Activated CD8-positive, alpha-beta memory T cell treated with anti-CD3 and anti-CD28 coated beads, Interleukin-2, amount 50 U/mL, for 48 hours (primary cell): ENCODE data around the gene PRKN.

ENCODE experiments used
- DNase-seq: peaks from one replicate; pipeline ENCODE4 v3.0.0-alpha.2; 2020

The PRKN gene

GRCh38 chr6:162273986-162274385 lies 453.6 kb downstream of the PRKN start:
- no peak for DNase-seq

DNA sequence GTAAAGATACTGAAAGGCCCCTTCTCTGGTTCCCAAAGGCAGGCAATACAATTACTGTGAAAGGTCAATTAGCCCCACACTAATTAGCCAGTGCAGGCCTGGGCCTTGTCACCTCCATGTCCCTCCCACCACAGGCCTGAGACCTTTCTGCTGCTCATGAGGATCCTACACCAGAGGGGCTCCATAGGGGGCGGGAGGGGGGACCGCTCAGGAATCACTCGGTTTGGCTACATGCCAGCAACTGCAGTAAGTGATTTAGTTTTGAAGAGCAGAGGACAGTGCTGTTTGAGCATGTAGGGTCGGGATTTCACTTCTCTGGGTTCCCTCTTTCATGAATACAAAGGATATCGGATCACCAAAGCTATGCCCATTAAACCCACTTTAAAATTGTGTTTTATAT lies 455.6 kb downstream of the PRKN start:
- DNase-seq, result no peak

DNA sequence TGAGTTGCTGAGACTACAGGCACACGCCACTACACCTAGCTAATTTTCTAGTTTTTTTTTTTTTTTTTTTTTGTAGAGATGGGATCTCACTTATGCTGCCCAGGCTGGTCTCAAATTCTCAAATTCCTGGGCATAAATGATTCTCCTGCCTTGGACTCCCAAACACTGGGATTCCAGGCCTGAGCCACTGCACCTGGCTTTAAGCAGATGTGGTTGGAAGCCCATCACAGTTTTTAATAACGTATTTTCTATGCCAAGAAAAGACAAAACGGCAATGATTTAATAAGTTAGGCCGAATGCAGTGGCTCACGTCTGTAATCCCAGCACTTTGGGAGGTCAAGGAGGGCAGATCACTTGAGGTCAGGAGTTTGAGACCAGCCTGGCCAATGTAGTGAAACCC lies 456.6 kb downstream of the PRKN start:
- DNase-seq, result no peak

- DNase-seq, result no peak
Measured at GRCh38 chr6:162267641-162268040, 459.9 kb downstream of the PRKN start.

GRCh38 chr6:162267126-162267525 lies 460.4 kb downstream of the PRKN start:
- DNase-seq, result no peak

DNA sequence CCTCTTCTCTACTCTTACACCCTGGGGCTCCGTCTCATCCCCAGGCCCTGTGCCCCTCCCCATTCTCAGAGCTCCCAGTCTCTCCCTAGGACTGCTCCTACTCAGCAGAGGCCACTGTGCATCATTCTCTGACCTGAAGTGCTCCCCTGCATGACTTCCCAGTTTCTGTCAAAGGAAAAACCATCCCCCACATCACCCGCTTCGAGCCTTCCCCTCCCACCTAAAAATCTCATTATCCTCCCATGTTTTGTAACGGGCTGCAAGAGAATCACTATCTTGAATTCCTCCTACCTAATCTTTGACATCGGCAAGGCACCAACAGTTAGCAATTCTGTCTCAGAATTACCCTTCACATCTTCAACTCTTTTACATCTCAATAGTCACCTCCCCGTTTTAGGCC lies 463.0 kb downstream of the PRKN start:
- DNase-seq, result no peak

- DNase-seq, result no peak
Measured at GRCh38 chr6:162262466-162263196, 464.9 kb downstream of the PRKN start.

- DNase-seq, result no peak
Measured at GRCh38 chr6:162261598-162261997, 466.0 kb downstream of the PRKN start.

DNA sequence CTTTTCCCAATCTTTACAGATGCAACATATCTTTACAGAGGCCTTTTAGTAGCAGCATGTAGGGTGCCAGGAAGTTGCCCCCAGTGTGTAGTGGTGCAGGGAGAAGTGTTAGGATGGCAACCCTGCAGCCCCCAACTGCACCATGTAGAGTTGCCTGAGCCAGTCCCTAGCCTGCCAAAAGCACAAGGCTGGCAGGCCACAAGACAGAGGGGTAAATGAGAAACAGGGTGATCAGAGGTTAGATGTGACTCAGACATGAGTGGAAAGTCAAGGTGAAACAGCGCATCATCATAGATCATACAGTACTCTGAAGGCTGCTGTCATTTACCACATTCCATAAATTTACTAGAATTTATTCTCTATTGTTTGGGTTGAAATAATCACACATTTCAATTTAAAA lies 467.5 kb downstream of the PRKN start:
- peak; percentile 52 for DNase-seq

DNA sequence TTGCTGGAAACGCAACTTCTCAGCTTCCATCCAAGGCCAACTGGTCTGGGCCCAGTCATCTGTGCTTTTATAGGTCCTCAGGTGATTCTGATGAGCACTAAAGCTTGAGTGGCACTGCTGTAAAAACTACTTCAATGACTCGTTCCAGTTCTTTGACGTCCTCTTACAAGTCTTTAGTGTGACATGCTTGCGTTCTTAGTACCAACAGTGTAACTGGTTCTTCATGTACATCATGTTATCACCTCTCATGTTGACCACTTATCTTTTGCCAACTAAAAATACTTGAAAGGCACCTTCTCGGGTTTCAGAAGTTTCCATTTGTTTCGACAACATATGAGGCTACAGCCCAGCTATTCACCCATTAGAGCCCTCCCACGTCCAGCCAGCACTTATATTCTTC lies 468.9 kb downstream of the PRKN start:
- DNase-seq, result no peak

GRCh38 chr6:162256361-162256760 lies 471.2 kb downstream of the PRKN start:
- no peak for DNase-seq

DNA sequence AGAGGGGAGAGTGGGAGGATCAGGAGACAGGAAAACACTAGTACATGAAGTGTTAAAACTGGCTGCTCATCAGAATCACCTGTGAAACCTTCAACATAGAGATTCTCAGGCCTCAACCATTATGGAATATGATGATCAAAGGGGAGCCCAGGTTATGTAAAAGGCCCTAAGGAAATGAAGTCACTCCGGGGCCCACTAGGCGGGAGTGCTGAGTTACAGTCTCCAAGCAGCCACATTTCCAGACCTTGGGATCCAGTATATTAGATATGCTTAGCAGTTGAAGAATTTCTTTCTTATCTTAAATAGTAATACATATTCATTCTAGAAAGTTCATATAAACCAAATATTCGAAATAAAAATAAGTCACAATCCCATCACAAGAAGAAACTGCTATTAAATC lies 476.3 kb downstream of the PRKN start:
- DNase-seq, result no peak

GRCh38 chr6:162249907-162250642 lies 477.5 kb downstream of the PRKN start:
- DNase-seq, result no peak

DNA sequence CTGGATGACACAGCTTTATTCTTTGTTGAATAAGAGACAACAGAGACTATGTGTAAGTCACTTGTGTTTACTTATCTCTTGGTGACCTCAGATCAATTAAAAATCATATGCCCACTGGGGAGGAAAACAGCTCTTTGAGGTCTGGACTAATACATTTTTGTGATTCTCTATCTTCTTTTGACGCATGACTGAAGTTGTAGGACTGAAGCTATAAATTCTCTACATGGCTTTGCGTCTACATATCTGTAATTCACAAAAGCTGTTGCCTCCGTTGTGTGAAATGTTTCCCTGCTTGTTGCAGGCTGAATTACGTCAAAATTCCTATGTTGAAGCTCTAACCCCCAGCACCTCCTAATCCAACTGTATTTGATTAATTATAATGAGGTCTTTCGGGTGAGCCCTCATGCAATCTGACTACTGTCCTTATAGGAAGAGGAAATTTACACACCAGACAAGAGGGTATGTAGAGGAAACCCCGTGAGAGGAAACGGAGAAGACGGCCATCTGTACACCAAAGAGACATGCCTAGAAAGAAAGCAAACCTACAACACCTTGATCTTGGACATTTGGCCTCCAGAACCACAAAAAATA lies 481.6 kb downstream of the PRKN start:
- no peak for DNase-seq

GRCh38 chr6:162244031-162244430 lies 483.5 kb downstream of the PRKN start:
- DNase-seq, result no peak

- DNase-seq, result no peak
Measured at GRCh38 chr6:162242915-162243314, 484.7 kb downstream of the PRKN start.

DNA sequence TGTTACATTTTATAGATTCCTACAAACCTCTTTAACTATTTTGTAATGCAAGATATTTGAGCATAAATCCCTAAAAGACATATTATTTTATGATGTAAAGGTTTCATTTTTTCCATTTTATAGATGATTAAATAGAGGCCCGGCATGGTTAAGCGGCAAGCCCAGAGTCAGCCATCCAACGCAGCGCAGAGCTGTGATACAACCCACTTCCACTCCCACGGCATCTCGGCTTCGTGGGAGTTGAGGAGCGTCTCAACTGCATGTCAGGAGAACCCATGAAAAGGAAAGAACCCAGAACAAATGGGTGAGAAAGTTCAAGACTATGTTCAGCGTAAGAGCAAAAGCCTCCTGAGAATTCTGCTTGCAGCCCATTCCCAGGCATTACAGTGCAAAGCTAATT lies 488.2 kb downstream of the PRKN start:
- DNase-seq, result no peak

GRCh38 chr6:162238675-162239074 lies 488.9 kb downstream of the PRKN start:
- no peak for DNase-seq

DNA sequence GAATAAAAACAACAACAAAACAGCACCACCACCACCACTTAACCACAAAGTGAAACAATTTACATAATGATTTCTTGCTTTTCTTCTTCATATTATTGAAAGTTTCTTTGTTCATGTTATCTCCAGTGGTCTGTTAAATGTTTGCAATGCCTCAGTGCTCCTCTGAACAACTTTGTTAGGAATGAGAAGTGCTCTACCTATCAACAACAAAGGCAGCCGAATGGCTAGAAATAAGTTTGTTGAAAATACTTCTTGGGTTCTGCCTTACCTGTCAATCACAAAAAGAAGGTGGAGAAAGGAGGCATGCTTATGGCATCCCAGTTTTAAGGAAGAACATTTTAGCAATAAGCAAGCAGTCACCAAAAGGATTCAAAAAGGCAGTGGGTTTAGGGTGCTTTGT lies 490.2 kb downstream of the PRKN start:
- no peak for DNase-seq

GRCh38 chr6:162234631-162235030 lies 492.9 kb downstream of the PRKN start:
- DNase-seq, result no peak

GRCh38 chr6:162230147-162230752 lies 497.3 kb downstream of the PRKN start:
- DNase-seq, result no peak

GRCh38 chr6:162229093-162229492 lies 498.5 kb downstream of the PRKN start:
- no peak for DNase-seq

DNA sequence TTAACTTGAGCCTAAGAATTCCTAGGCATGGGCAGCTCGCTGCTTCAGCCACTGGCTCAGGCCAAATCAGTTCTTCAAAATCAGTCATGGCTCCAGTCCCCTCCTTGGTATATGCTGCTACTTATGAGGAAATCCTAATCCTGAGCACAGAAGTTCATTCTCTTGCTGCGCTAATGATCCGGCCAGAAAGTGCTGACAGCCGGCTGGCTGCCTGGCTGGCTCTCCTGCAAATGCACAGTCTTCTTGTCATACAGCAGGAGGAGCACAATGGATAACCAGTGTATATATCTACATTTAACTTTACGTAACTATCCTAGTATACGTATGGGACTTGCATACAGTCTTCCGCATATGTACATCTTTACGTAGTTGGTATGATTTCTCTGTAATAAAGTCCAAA lies 500.8 kb downstream of the PRKN start:
- DNase-seq, result no peak

DNA sequence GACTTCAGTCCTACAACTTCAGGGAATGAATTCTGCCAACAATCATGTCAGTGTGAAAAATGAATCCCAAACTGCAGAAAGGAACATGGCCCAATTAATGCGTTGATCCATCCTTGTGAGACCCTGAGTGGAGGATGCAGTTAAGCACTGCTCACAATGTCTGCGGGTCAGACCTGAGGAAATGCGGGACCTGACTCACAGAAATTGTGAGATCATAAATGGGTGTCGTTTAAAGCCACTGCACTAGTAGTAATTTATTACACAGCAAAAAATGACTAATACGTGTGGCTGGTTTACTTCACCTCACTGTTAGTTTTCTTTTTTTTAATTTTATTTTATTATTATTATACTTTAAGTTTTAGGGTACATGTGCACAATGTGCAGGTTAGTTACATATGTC lies 505.0 kb downstream of the PRKN start:
- DNase-seq, result no peak
